GM12878 (cell line): ENCODE results near the gene DPP6. TPM values are rescaled to one million over a fixed set of nuclear protein-coding genes. Genes with fewer than 3 reads are reported as not detected.

Source experiments
- ATAC-seq: fragments of 200-7000 bp; cut with Tn5 transposase; 3 replicates; pipeline ENCODE4 v1.9.1; 2020; ENCODE audit warnings: mild to moderate bottlenecking, moderate library complexity
- BruUV-seq: library from RNA; stranded (reverse); fragments of 400-500 nt; replicated peaks from 2 replicates; lab custom pipeline; 2021; lab: Mats Ljungman, UMichigan
- CTCF ChIA-PET: fragments of 300-600 bp; sonication (Branson Sonifier 250); formaldehyde crosslinking; extraction: SDS; loops from one replicate; lab custom pipeline; 2021; ENCODE audit warnings: inconsistent platforms; lab: Yijun Ruan, JAX
- POLR2A ChIA-PET: fragments of 350-600 bp; formaldehyde crosslinking; extraction: SDS; loops from one replicate; lab custom pipeline; 2021; ENCODE audit warnings: inconsistent platforms; lab: Charles Lee
- RAD21 ChIA-PET: fragments of 300-600 bp; sonication (Branson Sonifier 250); formaldehyde crosslinking; loops from one replicate; lab custom pipeline; 2023; ENCODE audit warnings: antibody characterized with exemption; ENCODE audit not compliant: unreplicated experiment; lab: Charles Lee
- SMC1A ChIA-PET: fragments of 300-600 bp; sonication (Branson Sonifier 250); formaldehyde crosslinking; loops from one replicate; lab custom pipeline; 2023; ENCODE audit not compliant: unreplicated experiment, uncharacterized antibody; lab: Charles Lee
- DNase-seq: peaks from one replicate; pipeline ENCODE4 v3.0.0-alpha.2; 2011; ENCODE audit warnings: low read depth, low spot score
- FAIRE-seq: peaks from 3 replicates; lab custom pipeline; 2011; peaks lifted over from hg19 to GRCh38; lab: Jason Lieb, UNC
- H2AFZ ChIP-seq: 2 replicates; pipeline ENCODE4 v1.6.0; 2011; ENCODE audit warnings: low read depth, low read length, control low read depth; ENCODE audit not compliant: control insufficient read depth
- H3K27ac ChIP-seq: 2 replicates; pipeline ENCODE4 v1.5.1; 2011; ENCODE audit warnings: control low read depth; ENCODE audit not compliant: control insufficient read depth, insufficient read depth
- H3K27me3 ChIP-seq, 2 experiments: replicated peaks in 1 of 2; 2 replicates each; pipeline versions ENCODE4 v1.6.0 to v1.6.1; 2011; ENCODE audit warnings: low read length in 1 of 2; ENCODE audit not compliant: control insufficient read depth in 2 of 2, insufficient read depth in 2 of 2
- H3K36me3 ChIP-seq, 2 experiments: 2 replicates each; pipeline ENCODE4 v1.5.1; 2011; ENCODE audit warnings: low read length in 1 of 2; ENCODE audit not compliant: control insufficient read depth in 2 of 2, insufficient read depth in 2 of 2
- H3K4me1 ChIP-seq: 2 replicates; pipeline ENCODE4 v1.6.1; 2011; ENCODE audit warnings: mild to moderate bottlenecking, low read length, moderate library complexity, mixed read lengths; ENCODE audit not compliant: control insufficient read depth, insufficient read depth
- H3K4me2 ChIP-seq: 2 replicates; pipeline ENCODE4 v1.6.0; 2011; ENCODE audit warnings: control low read depth; ENCODE audit not compliant: control insufficient read depth, insufficient read depth
- H3K4me3 ChIP-seq: fragments of 200-600 bp; sonication (generic); 2 replicates; pipeline ENCODE4 v1.5.1; 2016
- H3K79me2 ChIP-seq: 2 replicates; pipeline ENCODE4 v1.6.0; 2011; ENCODE audit warnings: low read length; ENCODE audit not compliant: control insufficient read depth, insufficient read depth
- H3K9ac ChIP-seq: 2 replicates; pipeline ENCODE4 v1.8.0; 2011; ENCODE audit warnings: low read length, control low read depth, mixed read lengths; ENCODE audit not compliant: control insufficient read depth, insufficient read depth
- H3K9me3 ChIP-seq: replicated peaks from 3 replicates; pipeline ENCODE4 v1.5.1; 2011; ENCODE audit warnings: mild to moderate bottlenecking, low read length; ENCODE audit not compliant: control insufficient read depth, insufficient read depth
- H4K20me1 ChIP-seq: 2 replicates; pipeline ENCODE4 v1.6.0; 2011; ENCODE audit not compliant: control insufficient read depth, insufficient read depth
- ASH2L ChIP-seq: fragments of 300-600, 200-600 bp; sonication (generic); IDR thresholded peaks from 2 replicates; pipeline ENCODE4 v1.6.1; 2017; ENCODE audit warnings: low read depth, mild to moderate bottlenecking, borderline replicate concordance
- BACH1 ChIP-seq: fragments of 450-650 bp; IDR thresholded peaks from 2 replicates; pipeline ENCODE4 v1.6.1; 2017; ENCODE audit warnings: mild to moderate bottlenecking, borderline replicate concordance
- EED ChIP-seq: sonication (generic); IDR thresholded peaks from 2 replicates; pipeline ENCODE4 v1.6.1; 2016; ENCODE audit warnings: antibody characterized with exemption, low read depth
- IKZF2 ChIP-seq, 2 experiments: fragments of 450-650 bp; IDR thresholded peaks; 2 replicates each; pipeline ENCODE4 v1.6.1; 2017; ENCODE audit warnings: mild to moderate bottlenecking in 2 of 2, moderate library complexity in 2 of 2
- MYC ChIP-seq: IDR thresholded peaks from 2 replicates; pipeline ENCODE4 v1.6.1; 2011; ENCODE audit warnings: mild to moderate bottlenecking, low read length, moderate library complexity, inconsistent platforms; ENCODE audit not compliant: insufficient read depth, insufficient replicate concordance, insufficient read length, severe bottlenecking
- PAX8 ChIP-seq: fragments of 450-650 bp; IDR thresholded peaks from 2 replicates; pipeline ENCODE4 v1.6.1; 2017; ENCODE audit warnings: mild to moderate bottlenecking, moderate library complexity
- SREBF1 ChIP-seq: IDR thresholded peaks from 2 replicates; pipeline ENCODE4 v1.6.1; 2012; ENCODE audit warnings: mild to moderate bottlenecking, low read length
- STAT3 ChIP-seq: IDR thresholded peaks from 2 replicates; pipeline ENCODE4 v1.6.1; 2011; ENCODE audit warnings: low read depth, low read length, improper control_type of control experiment
- TCF12 ChIP-seq: IDR thresholded peaks from 2 replicates; pipeline ENCODE4 v1.6.1; 2011; ENCODE audit warnings: low read depth, mild to moderate bottlenecking, low read length
- ZNF622 ChIP-seq: fragments of 450-650 bp; IDR thresholded peaks from 2 replicates; pipeline ENCODE4 v1.6.1; 2017; ENCODE audit warnings: mild to moderate bottlenecking, inconsistent platforms
- WGBS: methylation state at CpG from one replicate; pipeline ENCODE4 v1.1.6; 2016; ENCODE audit warnings: low lambda C conversion rate; ENCODE audit not compliant: insufficient replicate concordance, insufficient coverage; ENCODE audit errors: missing lambda C conversion rate; 5-methylcytosine and 5-hydroxymethylcytosine counted together
- in situ Hi-C: fragments of 300-500 bp; cut with MboI; formaldehyde crosslinking; loops from 9 replicates; pipeline ENCODE4 v1.14.3; 2018; ENCODE audit warnings: mixed read lengths
- intact Hi-C: fragments of 100-400 bp; cut with micrococcal nuclease; formaldehyde crosslinking; loops from one replicate; pipeline ENCODE4 v1.14.2; 2022; ENCODE audit not compliant: unreplicated experiment
- polyA plus RNA-seq, 11 experiments: library from polyadenylated mRNA; depleted of rRNA in 4 of 11; unstranded in 6 of 11; stranded (reverse) in 5 of 11; fragments of >200 nt; fragmentation: Nextera tagmentation in 4 of 11; fragmentation: Illumina TruSeq in 1 of 11; extraction: Ambion mirVana in 4 of 11; extraction: Trizol in 1 of 11; gene quantifications; 1 replicate in 1 of 11; 2 replicates in 10 of 11; pipeline versions ENCODE4 v1.2.1 to v1.2.3, GENCODE V29; 2011 to 2016; ENCODE audit warnings: inconsistent platforms in 2 of 11, missing spikeins in 2 of 11, low read depth in 1 of 11
- total RNA-seq, 4 experiments: library from RNA; depleted of rRNA in 3 of 4; stranded (reverse); fragments of >200 nt in 3 of 4; fragmentation: Illumina TruSeq in 1 of 4; extraction: Trizol in 1 of 4; gene quantifications; 2 replicates each; pipeline versions ENCODE4 v1.2.1 to v1.2.3, GENCODE V29; 2013 to 2021
- TF ChIP-seq, protein P1 (sequence below): fragments of 450-650 bp; IDR thresholded peaks from 2 replicates; pipeline ENCODE4 v1.6.1; 2017; ENCODE audit warnings: mild to moderate bottlenecking, low read depth, inconsistent platforms; ENCODE audit not compliant: poor library complexity, severe bottlenecking
- TF ChIP-seq, protein P2 (sequence below): fragments of 450-650 bp; IDR thresholded peaks from 2 replicates; pipeline ENCODE4 v1.6.1; 2017; ENCODE audit warnings: mild to moderate bottlenecking, moderate library complexity

Gene DPP6
- total and polyA plus RNA-seq, 10 of the 15 experiments (the other 5 are each of a cell fraction or from before 2014, with no cell fraction given): not detected

DNA sequence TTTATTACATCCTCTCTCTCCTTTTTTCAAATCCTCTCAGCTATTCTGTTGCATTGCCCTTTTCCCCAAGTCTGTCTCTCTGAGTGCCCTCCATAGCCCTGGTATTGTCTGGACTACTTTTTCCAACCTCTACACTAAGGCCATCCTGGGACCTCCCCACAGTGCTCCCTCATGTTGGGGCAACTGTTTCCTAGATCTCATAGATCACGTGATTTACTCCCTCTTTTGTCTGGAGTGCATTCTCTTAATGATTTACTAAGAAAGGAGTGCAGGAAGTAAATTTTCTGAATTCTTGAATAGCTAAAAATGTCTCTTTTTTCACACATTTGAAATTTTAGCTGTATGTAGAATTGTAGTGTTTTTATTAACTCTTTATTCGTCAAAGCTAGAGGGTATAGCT lies 733.7 kb downstream of the DPP6 start:
- H3K27ac ChIP-seq: no peak overlapping the region
- no peaks in the 10 kb centered on the region for H3K36me3 ChIP-seq
- ChIA-PET POLR2A (no interaction called here), CTCF (no interaction called here), RAD21 (no interaction called here), SMC1A (interaction anchor here (0.6 to 1.3 kb wide), 2 partner anchors 12 to 305 kb away, joined by 3 read pairs; no protein-coding TSS in a partner anchor)
- in situ Hi-C loops (no loop called here), intact Hi-C loops (no loop called here)
- H3K79me2 ChIP-seq: no peaks in the 10 kb centered on the region
- BruUV-seq: no TSS peak
- no peak overlapping the region for H2AFZ ChIP-seq
- H3K9ac ChIP-seq: no peak overlapping the region
- TF ChIP-seq MYC (no peak), PAX8 (no peak), STAT3 (no peak), TCF12 (no peak), BACH1 (no peak)
- no peak for DNase-seq
- no peaks in the 10 kb centered on the region for H3K4me1 ChIP-seq
- 0% methylated on average over 2 of the region's 2 CpGs for WGBS
- no peak overlapping the region for H3K4me2 ChIP-seq
- no peak for ATAC-seq
- H3K4me3 ChIP-seq: no peak overlapping the region
- H3K27me3 ChIP-seq: no peaks in the 10 kb centered on the region
- no peaks in the 10 kb centered on the region for H4K20me1 ChIP-seq
- no peak for FAIRE-seq
- no peaks in the 10 kb centered on the region; the same call in 2 of the 3 replicates for H3K9me3 ChIP-seq

DNA sequence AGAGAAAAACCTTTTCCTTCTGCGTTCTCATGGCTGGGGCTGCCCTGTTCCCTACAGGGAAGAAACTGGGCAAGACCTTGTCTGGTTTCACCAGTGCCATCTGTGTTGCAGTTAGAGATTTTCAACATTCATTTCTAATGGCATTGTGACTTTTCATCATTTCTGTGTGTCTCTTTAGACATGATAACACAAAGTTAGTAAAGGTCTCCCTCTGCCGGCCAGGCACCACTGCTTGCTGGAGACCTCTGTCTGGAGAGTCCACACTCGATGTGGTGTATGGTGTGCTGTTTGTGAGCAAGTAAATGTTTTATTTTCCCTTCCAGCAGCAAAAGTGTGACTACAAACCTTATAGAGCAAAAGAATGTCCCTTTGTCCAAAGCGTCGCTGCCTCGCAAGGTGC lies 737.2 kb downstream of the DPP6 start:
- no peak for FAIRE-seq
- in situ Hi-C loops: no loop called here
- TF ChIP-seq, protein P1, sequence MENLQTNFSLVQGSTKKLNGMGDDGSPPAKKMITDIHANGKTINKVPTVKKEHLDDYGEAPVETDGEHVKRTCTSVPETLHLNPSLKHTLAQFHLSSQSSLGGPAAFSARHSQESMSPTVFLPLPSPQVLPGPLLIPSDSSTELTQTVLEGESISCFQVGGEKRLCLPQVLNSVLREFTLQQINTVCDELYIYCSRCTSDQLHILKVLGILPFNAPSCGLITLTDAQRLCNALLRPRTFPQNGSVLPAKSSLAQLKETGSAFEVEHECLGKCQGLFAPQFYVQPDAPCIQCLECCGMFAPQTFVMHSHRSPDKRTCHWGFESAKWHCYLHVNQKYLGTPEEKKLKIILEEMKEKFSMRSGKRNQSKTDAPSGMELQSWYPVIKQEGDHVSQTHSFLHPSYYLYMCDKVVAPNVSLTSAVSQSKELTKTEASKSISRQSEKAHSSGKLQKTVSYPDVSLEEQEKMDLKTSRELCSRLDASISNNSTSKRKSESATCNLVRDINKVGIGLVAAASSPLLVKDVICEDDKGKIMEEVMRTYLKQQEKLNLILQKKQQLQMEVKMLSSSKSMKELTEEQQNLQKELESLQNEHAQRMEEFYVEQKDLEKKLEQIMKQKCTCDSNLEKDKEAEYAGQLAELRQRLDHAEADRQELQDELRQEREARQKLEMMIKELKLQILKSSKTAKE: no peak
- TF ChIP-seq EED (no peak), ZNF622 (no peak), BACH1 (no peak), SREBF1 (no peak), ASH2L (no peak), IKZF2 (IDR thresholded peaks at IDR 0.05) (no peak)
- TF ChIP-seq, protein P2, sequence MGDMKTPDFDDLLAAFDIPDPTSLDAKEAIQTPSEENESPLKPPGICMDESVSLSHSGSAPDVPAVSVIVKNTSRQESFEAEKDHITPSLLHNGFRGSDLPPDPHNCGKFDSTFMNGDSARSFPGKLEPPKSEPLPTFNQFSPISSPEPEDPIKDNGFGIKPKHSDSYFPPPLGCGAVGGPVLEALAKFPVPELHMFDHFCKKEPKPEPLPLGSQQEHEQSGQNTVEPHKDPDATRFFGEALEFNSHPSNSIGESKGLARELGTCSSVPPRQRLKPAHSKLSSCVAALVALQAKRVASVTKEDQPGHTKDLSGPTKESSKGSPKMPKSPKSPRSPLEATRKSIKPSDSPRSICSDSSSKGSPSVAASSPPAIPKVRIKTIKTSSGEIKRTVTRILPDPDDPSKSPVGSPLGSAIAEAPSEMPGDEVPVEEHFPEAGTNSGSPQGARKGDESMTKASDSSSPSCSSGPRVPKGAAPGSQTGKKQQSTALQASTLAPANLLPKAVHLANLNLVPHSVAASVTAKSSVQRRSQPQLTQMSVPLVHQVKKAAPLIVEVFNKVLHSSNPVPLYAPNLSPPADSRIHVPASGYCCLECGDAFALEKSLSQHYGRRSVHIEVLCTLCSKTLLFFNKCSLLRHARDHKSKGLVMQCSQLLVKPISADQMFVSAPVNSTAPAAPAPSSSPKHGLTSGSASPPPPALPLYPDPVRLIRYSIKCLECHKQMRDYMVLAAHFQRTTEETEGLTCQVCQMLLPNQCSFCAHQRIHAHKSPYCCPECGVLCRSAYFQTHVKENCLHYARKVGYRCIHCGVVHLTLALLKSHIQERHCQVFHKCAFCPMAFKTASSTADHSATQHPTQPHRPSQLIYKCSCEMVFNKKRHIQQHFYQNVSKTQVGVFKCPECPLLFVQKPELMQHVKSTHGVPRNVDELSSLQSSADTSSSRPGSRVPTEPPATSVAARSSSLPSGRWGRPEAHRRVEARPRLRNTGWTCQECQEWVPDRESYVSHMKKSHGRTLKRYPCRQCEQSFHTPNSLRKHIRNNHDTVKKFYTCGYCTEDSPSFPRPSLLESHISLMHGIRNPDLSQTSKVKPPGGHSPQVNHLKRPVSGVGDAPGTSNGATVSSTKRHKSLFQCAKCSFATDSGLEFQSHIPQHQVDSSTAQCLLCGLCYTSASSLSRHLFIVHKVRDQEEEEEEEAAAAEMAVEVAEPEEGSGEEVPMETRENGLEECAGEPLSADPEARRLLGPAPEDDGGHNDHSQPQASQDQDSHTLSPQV: no peak

More for the DNA sequence above, 737.2 kb downstream of the DPP6 start:
- ATAC-seq: no peak
- Histone ChIP-seq H3K9me3 (no peaks in the 10 kb centered on the region; the same call in 2 of the 3 replicates), H3K27me3 (no peaks in the 10 kb centered on the region), H3K79me2 (no peaks in the 10 kb centered on the region), H3K27ac (no peak overlapping the region), H2AFZ (no peak overlapping the region), H3K4me1 (no peaks in the 10 kb centered on the region), H3K9ac (no peak overlapping the region), H3K4me2 (no peak overlapping the region), H4K20me1 (no peaks in the 10 kb centered on the region), H3K36me3 (no peaks in the 10 kb centered on the region), H3K4me3 (no peak overlapping the region)
- CTCF ChIA-PET: no interaction called here
- 63% methylated on average over 6 of the region's 6 CpGs for WGBS
- SMC1A ChIA-PET: no interaction called here
- POLR2A ChIA-PET: no interaction called here
- no TSS peak for BruUV-seq
- RAD21 ChIA-PET: no interaction called here
- intact Hi-C loops: no loop called here
- DNase-seq: no peak
